ENCODE measurements around the gene MTNR1A.

MTNR1A gene

GRCh38 chr4:186483656-186484055, 71.7 kb downstream of the MTNR1A start:
- no peak for TF ChIP-seq POLR2AphosphoS5 (IDR thresholded peaks at IDR 0.05; ENCODE audit: low read depth, low read length)
- no peak for TF ChIP-seq TAF1 (IDR thresholded peaks at IDR 0.05; ENCODE audit: borderline replicate concordance, low read depth, low read length)
- TF ChIP-seq POLR2A (IDR thresholded peaks at IDR 0.05; ENCODE audit: low read depth, low read length) = no peak
- FAIRE-seq (no peak), DNase-seq (ENCODE audit: insufficient read length) (no peak)

Data from GM12892 (cell line).